CD4-positive, alpha-beta T cell treated with Interleukin-17A for 1 hour (primary cell): ENCODE measurements around the gene TBC1D22A.
"Not testable (repeated sequence)": the region's sequence is repeated elsewhere in the genome, so short reads cannot be mapped to it uniquely, and the experiment has no call there.

Experiments
- DNase-seq: peaks from one replicate; pipeline ENCODE4 v3.0.0-alpha.2; 2020

The TBC1D22A gene

GRCh38 chr22:47039356-47039755 lies 276.9 kb downstream of the TBC1D22A start:
- no peak for DNase-seq

- DNase-seq, result no peak
Measured at GRCh38 chr22:47040486-47041270, 278.2 kb downstream of the TBC1D22A start.

- DNase-seq, result no peak
Measured at GRCh38 chr22:47041271-47042115, 279.0 kb downstream of the TBC1D22A start.

- DNase-seq, result no peak
Measured at GRCh38 chr22:47042116-47042825, 279.8 kb downstream of the TBC1D22A start.

- DNase-seq, result no peak
Measured at GRCh38 chr22:47042861-47043496, 280.5 kb downstream of the TBC1D22A start.

- DNase-seq, result no peak
Measured at GRCh38 chr22:47043835-47044721, 281.6 kb downstream of the TBC1D22A start.

- no peak for DNase-seq
Measured at GRCh38 chr22:47044722-47045535, 282.5 kb downstream of the TBC1D22A start.

GRCh38 chr22:47045691-47046410 lies 283.4 kb downstream of the TBC1D22A start:
- DNase-seq, result no peak

GRCh38 chr22:47046411-47047065 lies 284.1 kb downstream of the TBC1D22A start:
- DNase-seq, result no peak

- no peak for DNase-seq
Measured at GRCh38 chr22:47047321-47048122, 285.1 kb downstream of the TBC1D22A start.

GRCh38 chr22:47048123-47049077 lies 285.9 kb downstream of the TBC1D22A start:
- DNase-seq, result no peak

- DNase-seq, result no peak
Measured at GRCh38 chr22:47049078-47049624, 286.7 kb downstream of the TBC1D22A start.

GRCh38 chr22:47049736-47050400 lies 287.4 kb downstream of the TBC1D22A start:
- DNase-seq, result not testable (repeated sequence)

GRCh38 chr22:47050401-47051051 lies 288.1 kb downstream of the TBC1D22A start:
- no peak for DNase-seq

- DNase-seq, result no peak
Measured at GRCh38 chr22:47051441-47052071, 289.1 kb downstream of the TBC1D22A start.
